ENCODE data around the gene CPB1.

CPB1 gene

GRCh38 chr3:148883163-148883562 lies 55.6 kb downstream of the CPB1 start:
- DNase-seq (ENCODE audit: low read depth) = no peak

- DNase-seq (ENCODE audit: low read depth) = no peak
Observed at GRCh38 chr3:148884261-148884660, 56.6 kb downstream of the CPB1 start.

- no peak for DNase-seq (ENCODE audit: low read depth)
Observed at GRCh38 chr3:148889828-148890227, 62.2 kb downstream of the CPB1 start.

GRCh38 chr3:148896062-148896461 lies 68.5 kb downstream of the CPB1 start:
- DNase-seq (ENCODE audit: low read depth) = no peak

- peak; percentile 90 for DNase-seq (ENCODE audit: low read depth)
Observed at GRCh38 chr3:148901987-148902791, 74.6 kb downstream of the CPB1 start.

- DNase-seq (ENCODE audit: low read depth) = peak; percentile 58
Observed at GRCh38 chr3:148903022-148903442, 75.4 kb downstream of the CPB1 start.

GRCh38 chr3:148903941-148904340 lies 76.3 kb downstream of the CPB1 start:
- no peak for DNase-seq (ENCODE audit: low read depth)

- no peak for DNase-seq (ENCODE audit: low read depth)
Observed at GRCh38 chr3:148906667-148907066, 79.1 kb downstream of the CPB1 start.

All from HS-27A (cell line).